Measurements from ENCODE around the gene LOXL1. TPM values are rescaled to one million over a fixed set of nuclear protein-coding genes. Genes with fewer than 3 reads are reported as not detected.
A peak's percentile ranks its signal among the peaks of the same experiment; 100 is the strongest.

Gene LOXL1
- total and polyA plus RNA-seq, 10 of the 15 experiments (the other 5 are each of a cell fraction or from before 2014, with no cell fraction given): 0.07 to 0.15 TPM; not detected in 8

- TF ChIP-seq RUNX3 (IDR thresholded peaks at IDR 0.05; ENCODE audit: low read length) (peak; percentile 65), SIX5 (IDR thresholded peaks at IDR 0.05; ENCODE audit: low read depth, low read length, severe bottlenecking) (no peak), SREBF1 (IDR thresholded peaks at IDR 0.05; ENCODE audit: low read length) (no peak), PKNOX1 (IDR thresholded peaks at IDR 0.05) (peak; percentile 53), RBBP5 (conservative IDR thresholded peaks at IDR 0.05) (no peak)
- no peaks in the 10 kb centered on the region; the same call in 1 of the 2 replicates for H3K4me1 ChIP-seq (ENCODE audit: control insufficient read depth, insufficient read depth, low read length)
- no peak overlapping the region for H3K4me2 ChIP-seq (ENCODE audit: control insufficient read depth, insufficient read depth)
- ATAC-seq (peak; percentile 68), DNase-seq (ENCODE audit: low read depth, low spot score) (no peak), FAIRE-seq (no peak)
- no peaks in the 10 kb centered on the region for H4K20me1 ChIP-seq (ENCODE audit: control insufficient read depth, insufficient read depth)
- no peaks in the 10 kb centered on the region for H3K9me3 ChIP-seq (replicated peaks; ENCODE audit: control insufficient read depth, insufficient read depth, low read length)
- intact Hi-C loops (cut with micrococcal nuclease; ENCODE audit: unreplicated experiment) (no loop called here), in situ Hi-C loops (cut with MboI) (no loop called here)
- ChIA-PET POLR2A (no interaction called here), SMC1A (ENCODE audit: uncharacterized antibody, unreplicated experiment) (interaction anchor here (0.9 kb wide), 1 partner anchor 16 kb away, joined by 3 read pairs; no protein-coding TSS in a partner anchor), CTCF (interaction anchor here (0.6 to 1.0 kb wide), 2 partner anchors 8 to 14 kb away, joined by 3 read pairs; no protein-coding TSS in a partner anchor), RAD21 (ENCODE audit: unreplicated experiment) (no interaction called here)
- no peak overlapping the region for H3K4me3 ChIP-seq
- H2AFZ ChIP-seq (ENCODE audit: control insufficient read depth, low read depth, low read length): no peak overlapping the region
- no peaks in the 10 kb centered on the region; a peak in 1 of 4 replicates for H3K27me3 ChIP-seq (replicated peaks in 1 of 2; ENCODE audit: control insufficient read depth in 2 of 2, insufficient read depth in 2 of 2, low read length in 1 of 2)
- no peaks in the 10 kb centered on the region for H3K36me3 ChIP-seq (ENCODE audit: control insufficient read depth in 2 of 2, insufficient read depth in 2 of 2, low read length in 1 of 2)
- no TSS peak for BruUV-seq (replicated peaks)
- H3K27ac ChIP-seq (ENCODE audit: control insufficient read depth, insufficient read depth): no peak overlapping the region
- no peak overlapping the region for H3K9ac ChIP-seq (ENCODE audit: control insufficient read depth, insufficient read depth, low read length)
- no peaks in the 10 kb centered on the region for H3K79me2 ChIP-seq (ENCODE audit: control insufficient read depth, insufficient read depth, low read length)
- 9% methylated on average over 8 of the region's 8 CpGs for WGBS (ENCODE audit: insufficient coverage, insufficient replicate concordance, low lambda C conversion rate, missing lambda C conversion rate)
These were observed 32.8 kb downstream of the LOXL1 start for GRCh38 chr15:73959012-73959581.

- H3K79me2 ChIP-seq (ENCODE audit: control insufficient read depth, insufficient read depth, low read length): no peaks in the 10 kb centered on the region
- ATAC-seq: no peak
- FAIRE-seq: no peak
- no peak overlapping the region for H3K4me3 ChIP-seq
- H3K4me2 ChIP-seq (ENCODE audit: control insufficient read depth, insufficient read depth): no peak overlapping the region
- no peak for DNase-seq (ENCODE audit: low read depth, low spot score)
- no peaks in the 10 kb centered on the region for H3K36me3 ChIP-seq (ENCODE audit: control insufficient read depth in 2 of 2, insufficient read depth in 2 of 2, low read length in 1 of 2)
- ChIA-PET CTCF (no interaction called here), POLR2A (no interaction called here), RAD21 (ENCODE audit: unreplicated experiment) (interaction anchor here (1.0 kb wide), 1 partner anchor 13 kb away, joined by 4 read pairs; no protein-coding TSS in a partner anchor), SMC1A (ENCODE audit: uncharacterized antibody, unreplicated experiment) (interaction anchor here (2.5 kb wide), 1 partner anchor 11 kb away, joined by 10 read pairs; no protein-coding TSS in a partner anchor)
- intact Hi-C loops (cut with micrococcal nuclease; ENCODE audit: unreplicated experiment) (no loop called here), in situ Hi-C loops (cut with MboI) (loop anchor here (10.0 kb wide), 1 partner anchor 345 kb away; no protein-coding TSS in a partner anchor)
- H3K4me1 ChIP-seq (ENCODE audit: control insufficient read depth, insufficient read depth, low read length): peaks cover under 1% of the 10 kb centered on the region
- H3K9me3 ChIP-seq (replicated peaks; ENCODE audit: control insufficient read depth, insufficient read depth, low read length): no peaks in the 10 kb centered on the region
- no TSS peak for BruUV-seq (replicated peaks)
- H2AFZ ChIP-seq (ENCODE audit: control insufficient read depth, low read depth, low read length): no peak overlapping the region
- H3K27ac ChIP-seq (ENCODE audit: control insufficient read depth, insufficient read depth): no peak overlapping the region
- H4K20me1 ChIP-seq (ENCODE audit: control insufficient read depth, insufficient read depth): no peaks in the 10 kb centered on the region
- 45% methylated on average over 6 of the region's 6 CpGs for WGBS (ENCODE audit: insufficient coverage, insufficient replicate concordance, low lambda C conversion rate, missing lambda C conversion rate)
- H3K9ac ChIP-seq (ENCODE audit: control insufficient read depth, insufficient read depth, low read length): no peak overlapping the region
- no peaks in the 10 kb centered on the region; a peak in 1 of 4 replicates for H3K27me3 ChIP-seq (replicated peaks in 1 of 2; ENCODE audit: control insufficient read depth in 2 of 2, insufficient read depth in 2 of 2, low read length in 1 of 2)
- TF ChIP-seq, protein P1, sequence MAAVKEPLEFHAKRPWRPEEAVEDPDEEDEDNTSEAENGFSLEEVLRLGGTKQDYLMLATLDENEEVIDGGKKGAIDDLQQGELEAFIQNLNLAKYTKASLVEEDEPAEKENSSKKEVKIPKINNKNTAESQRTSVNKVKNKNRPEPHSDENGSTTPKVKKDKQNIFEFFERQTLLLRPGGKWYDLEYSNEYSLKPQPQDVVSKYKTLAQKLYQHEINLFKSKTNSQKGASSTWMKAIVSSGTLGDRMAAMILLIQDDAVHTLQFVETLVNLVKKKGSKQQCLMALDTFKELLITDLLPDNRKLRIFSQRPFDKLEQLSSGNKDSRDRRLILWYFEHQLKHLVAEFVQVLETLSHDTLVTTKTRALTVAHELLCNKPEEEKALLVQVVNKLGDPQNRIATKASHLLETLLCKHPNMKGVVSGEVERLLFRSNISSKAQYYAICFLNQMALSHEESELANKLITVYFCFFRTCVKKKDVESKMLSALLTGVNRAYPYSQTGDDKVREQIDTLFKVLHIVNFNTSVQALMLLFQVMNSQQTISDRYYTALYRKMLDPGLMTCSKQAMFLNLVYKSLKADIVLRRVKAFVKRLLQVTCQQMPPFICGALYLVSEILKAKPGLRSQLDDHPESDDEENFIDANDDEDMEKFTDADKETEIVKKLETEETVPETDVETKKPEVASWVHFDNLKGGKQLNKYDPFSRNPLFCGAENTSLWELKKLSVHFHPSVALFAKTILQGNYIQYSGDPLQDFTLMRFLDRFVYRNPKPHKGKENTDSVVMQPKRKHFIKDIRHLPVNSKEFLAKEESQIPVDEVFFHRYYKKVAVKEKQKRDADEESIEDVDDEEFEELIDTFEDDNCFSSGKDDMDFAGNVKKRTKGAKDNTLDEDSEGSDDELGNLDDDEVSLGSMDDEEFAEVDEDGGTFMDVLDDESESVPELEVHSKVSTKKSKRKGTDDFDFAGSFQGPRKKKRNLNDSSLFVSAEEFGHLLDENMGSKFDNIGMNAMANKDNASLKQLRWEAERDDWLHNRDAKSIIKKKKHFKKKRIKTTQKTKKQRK (IDR thresholded peaks at IDR 0.05; ENCODE audit: low read depth, low read length): no peak
- TF ChIP-seq CBX3 (IDR thresholded peaks at IDR 0.05; ENCODE audit: borderline replicate concordance, low read depth) (no peak), EGR1 (IDR thresholded peaks at IDR 0.05; ENCODE audit: borderline replicate concordance in 1 of 2, low read depth in 2 of 2, low read length in 2 of 2) (no peak), PAX5 (IDR thresholded peaks at IDR 0.05; ENCODE audit: borderline replicate concordance, low read depth, low read length) (no peak), MTA2 (IDR thresholded peaks at IDR 0.05; ENCODE audit: low read depth) (no peak), RAD21 (IDR thresholded peaks at IDR 0.05; ENCODE audit: insufficient read depth, low read depth, low read length) (no peak)
These were observed 33.5 kb downstream of the LOXL1 start for GRCh38 chr15:73959801-73960200.
